B cell (primary cell): Measurements from ENCODE around the gene R3HDM4. TPM values are rescaled to one million over a fixed set of nuclear protein-coding genes. Genes with fewer than 3 reads are reported as not detected.

Experiments used
- ATAC-seq: fragments of 200-7000 bp; cut with Tn5 transposase; one replicate; pipeline ENCODE4 v1.10.0; 2021; ENCODE audit warnings: low read depth, mild to moderate bottlenecking, moderate number of reproducible peaks, moderate library complexity
- CTCF ChIA-PET: fragments of 350-600 bp; sonication (Branson Sonifier 250); formaldehyde crosslinking; loops from one replicate; lab custom pipeline; 2021; ENCODE audit warnings: antibody characterized with exemption, inconsistent platforms; lab: Charles Lee
- POLR2A ChIA-PET: fragments of 350-600 bp; sonication (Branson Sonifier 250); formaldehyde crosslinking; loops from one replicate; lab custom pipeline; 2021; ENCODE audit warnings: antibody characterized with exemption; lab: Charles Lee
- DNase-seq: peaks from one replicate; pipeline ENCODE4 v3.0.0; 2013
- H2AFZ ChIP-seq: 2 replicates; pipeline ENCODE4 v1.6.1; 2012; ENCODE audit warnings: mild to moderate bottlenecking, low read depth, low read length; ENCODE audit not compliant: insufficient read depth, poor library complexity, severe bottlenecking
- H3K27ac ChIP-seq, 2 donors: 1 replicate in 1 of 2; 2 replicates in 1 of 2; pipeline ENCODE4 v1.5.1; 2012 to 2013; ENCODE audit warnings: low read length in 2 of 2, mild to moderate bottlenecking in 2 of 2, moderate library complexity in 1 of 2
- H3K27me3 ChIP-seq, 4 experiments: fragments of 200-600 bp in 1 of 4; sonication (generic) in 1 of 4; replicated peaks in 1 of 4; 1 replicate in 2 of 4; 2 replicates in 2 of 4; pipeline versions ENCODE4 v1.6.1 to v1.7.0; 2013 to 2016; ENCODE audit warnings: low read length in 3 of 4, mild to moderate bottlenecking in 2 of 4, mixed read lengths in 1 of 4, moderate library complexity in 1 of 4; ENCODE audit not compliant: insufficient read depth in 4 of 4, control insufficient read depth in 3 of 4; ENCODE audit errors: control extremely low read depth in 1 of 4
- H3K36me3 ChIP-seq, 2 experiments: replicated peaks in 1 of 2; 1 replicate in 1 of 2; 2 replicates in 1 of 2; pipeline versions ENCODE4 v1.6.1 to v1.7.1; 2013; ENCODE audit warnings: low read length in 1 of 2; ENCODE audit not compliant: insufficient read depth in 2 of 2, control insufficient read depth in 1 of 2; ENCODE audit errors: control extremely low read depth in 1 of 2, extremely low read depth in 1 of 2
- H3K4me1 ChIP-seq, 2 donors: fragments of 200-600 bp in 1 of 2; sonication (generic) in 1 of 2; 1 replicate in 1 of 2; 2 replicates in 1 of 2; pipeline versions ENCODE4 v1.5.1 to v1.6.1; 2013 to 2017; ENCODE audit warnings: low read length in 2 of 2; ENCODE audit not compliant: control insufficient read depth in 2 of 2, insufficient read depth in 2 of 2
- H3K4me2 ChIP-seq: replicated peaks from 2 replicates; pipeline ENCODE3; 2012; ENCODE audit warnings: mild to moderate bottlenecking, low read depth, low read length; ENCODE audit not compliant: poor library complexity, severe bottlenecking
- H3K4me3 ChIP-seq, 5 experiments: fragments of 200-600 bp in 1 of 5; sonication (generic) in 1 of 5; 1 replicate in 3 of 5; 2 replicates in 2 of 5; pipeline versions ENCODE4 v1.5.1 to v1.7.0; 2011 to 2016; ENCODE audit warnings: low read length in 4 of 5, mild to moderate bottlenecking in 4 of 5, low read depth in 2 of 5, control low read depth in 1 of 5, moderate library complexity in 1 of 5; ENCODE audit not compliant: insufficient read depth in 1 of 5; ENCODE audit errors: control extremely low read depth in 1 of 5, extremely low read depth in 1 of 5
- H3K79me2 ChIP-seq: fragments of 200-600 bp; sonication (generic); one replicate; pipeline ENCODE4 v1.6.0; 2016; ENCODE audit warnings: low read length; ENCODE audit not compliant: control insufficient read depth, insufficient read depth
- H3K9ac ChIP-seq: fragments of 200-600 bp; sonication (generic); 2 replicates; pipeline ENCODE4 v1.6.1; 2017; ENCODE audit warnings: mild to moderate bottlenecking, low read length, moderate library complexity
- H3K9me3 ChIP-seq, 3 donors: one replicate each; pipeline versions ENCODE4 v1.6.1 to v1.7.1; 2013; ENCODE audit warnings: low read length in 2 of 3; ENCODE audit not compliant: control insufficient read depth in 2 of 3, insufficient read depth in 1 of 3; ENCODE audit errors: control extremely low read depth in 1 of 3
- H4K20me1 ChIP-seq: 2 replicates; pipeline ENCODE4 v1.6.0; 2012; ENCODE audit warnings: mild to moderate bottlenecking, low read length; ENCODE audit not compliant: insufficient read depth, control insufficient read depth, poor library complexity, severe bottlenecking
- H3K27ac Mint-ChIP-seq: one replicate; pipeline ENCODE4 v1.8.0; 2021; ENCODE audit warnings: mixed read lengths
- H3K27me3 Mint-ChIP-seq: one replicate; pipeline ENCODE4 v1.8.0; 2021; ENCODE audit warnings: mixed read lengths
- H3K4me1 Mint-ChIP-seq: one replicate; pipeline ENCODE4 v1.8.0; 2021; ENCODE audit warnings: mixed read lengths
- H3K4me3 Mint-ChIP-seq: one replicate; pipeline ENCODE4 v1.8.0; 2021; ENCODE audit warnings: mixed read lengths
- H3K9me3 Mint-ChIP-seq: one replicate; pipeline ENCODE4 v1.8.0; 2022; ENCODE audit warnings: mixed read lengths; ENCODE audit not compliant: insufficient read depth
- CTCF ChIP-seq: fragments of 200-600 bp; IDR thresholded peaks from one replicate; pipeline ENCODE4 v1.8.0; 2022; ENCODE audit warnings: antibody characterized with exemption, mild to moderate bottlenecking
- EZH2 ChIP-seq: IDR thresholded peaks from 2 replicates; pipeline ENCODE4 v1.6.1; 2012; ENCODE audit warnings: borderline replicate concordance, low read depth, mild to moderate bottlenecking, moderate library complexity, low read length; ENCODE audit not compliant: insufficient read depth, poor library complexity, severe bottlenecking
- WGBS: methylation state at CpG from one replicate; pipeline ENCODE4 v1.1.5; 2013; ENCODE audit warnings: missing lambda C conversion rate; ENCODE audit not compliant: insufficient coverage; 5-methylcytosine and 5-hydroxymethylcytosine counted together
- intact Hi-C: fragments of 100-400 bp; cut with micrococcal nuclease; formaldehyde crosslinking; loops from one replicate; pipeline ENCODE4 v1.10.0; 2022
- polyA plus RNA-seq: library from polyadenylated mRNA; depleted of rRNA; stranded (reverse); fragments of >200 nt; gene quantifications from 2 replicates; pipeline ENCODE4 v1.2.3, GENCODE V29; 2012
- total RNA-seq, 2 donors: library from RNA; stranded (reverse); fragments of 120-200 nt in 1 of 2; gene quantifications; 1 replicate in 1 of 2; 2 replicates in 1 of 2; pipeline versions ENCODE4 v1.2.3 to v1.2.4, GENCODE V29; 2013 to 2022

Gene R3HDM4
- total and polyA plus RNA-seq, 2 donors (not counting 1 experiment from before 2014, with no cell fraction given), result 168 to 176 TPM

GRCh38 chr19:892894-893689, 19.9 kb downstream of the R3HDM4 start, which contains the start of the genes MED16 and RNU6-9:
TSS of gene MED16 (minus strand) at chr19:893187. CDS start at chr19:891131, 2,056 bp downstream.
TSS of gene RNU6-9 (plus strand) at chr19:893484.
- Mint-ChIP-seq H3K27ac (peak within 1 kb of the TSS; percentile 100), H3K9me3 (no peaks in the 10 kb centered on the region), H3K4me3 (peak within 1 kb of the TSS; percentile 95), H3K27me3 (no peaks in the 10 kb centered on the region), H3K4me1 (peaks cover 17% of the 10 kb centered on the region)
- Histone ChIP-seq H3K79me2 (peaks cover 31% of the 10 kb centered on the region), H3K27me3 (no peaks in the 10 kb centered on the region), H3K9me3 (no peaks in the 10 kb centered on the region), H3K9ac (peak within 1 kb of the TSS; percentile 90), H4K20me1 (peaks cover 23% of the 10 kb centered on the region), H3K4me3 (peak within 1 kb of the TSS; percentile 52 to 91 (median 76)), H3K36me3 (peaks cover 0 to 32% of the 10 kb centered on the region in 2 experiments), H3K4me1 (peaks cover 5 to 31% of the 10 kb centered on the region in 2 donors), H3K4me2 (peak within 1 kb of the TSS; percentile 92), H3K27ac (peak within 1 kb of the TSS; percentile 96 to 98), H2AFZ (peak within 1 kb of the TSS; percentile 85)
- CTCF ChIA-PET, result interaction anchor here (0.6 to 2.6 kb wide), 17 partner anchors 9 to 352 kb away, joined by 3 to 35 read pairs (median 4); partner anchors contain the start of gene WDR18
- DNase-seq (peak; percentile 97), ATAC-seq (peak; percentile 92)
- POLR2A ChIA-PET, result interaction anchor here (0.6 to 3.8 kb wide), 12 partner anchors 9 to 373 kb away, joined by 3 to 56 read pairs (median 4); no protein-coding TSS in a partner anchor
- under 1% methylated on average over 55 of the region's 69 CpGs for WGBS
- no peak for TF ChIP-seq EZH2
- TF ChIP-seq CTCF, result no peak
- intact Hi-C loops, result loop anchor here (1.0 to 2.0 kb wide), 2 partner anchors 16 to 30 kb away; no protein-coding TSS in a partner anchor
